Subcutaneous abdominal adipose tissue (tissue), 5 donors: Measurements from ENCODE around the gene BTG4.

Source experiments
- H3K27ac ChIP-seq: one replicate; pipeline ENCODE4 v1.7.0; 2013; ENCODE audit warnings: low read depth, mild to moderate bottlenecking, inconsistent platforms, low read length, moderate library complexity
- H3K27me3 ChIP-seq, 5 donors: one replicate each; pipeline ENCODE4 v1.7.0; 2013; ENCODE audit warnings: low read length in 5 of 5, inconsistent platforms in 1 of 5; ENCODE audit not compliant: control insufficient read depth in 5 of 5, insufficient read depth in 4 of 5
- H3K36me3 ChIP-seq, 5 donors: one replicate each; pipeline ENCODE4 v1.7.0; 2013; ENCODE audit warnings: low read length in 5 of 5; ENCODE audit not compliant: control insufficient read depth in 5 of 5, insufficient read depth in 5 of 5
- H3K4me1 ChIP-seq, 5 donors: one replicate each; pipeline ENCODE4 v1.7.0; 2013; ENCODE audit warnings: low read length in 5 of 5, mild to moderate bottlenecking in 3 of 5, moderate library complexity in 1 of 5; ENCODE audit not compliant: control insufficient read depth in 5 of 5, insufficient read depth in 5 of 5
- H3K4me3 ChIP-seq, 5 donors: one replicate each; pipeline ENCODE4 v1.7.0; 2013; ENCODE audit warnings: low read length in 5 of 5, low read depth in 1 of 5
- H3K9ac ChIP-seq, 5 donors: one replicate each; pipeline ENCODE4 v1.7.0; 2013; ENCODE audit warnings: low read length in 5 of 5, mild to moderate bottlenecking in 4 of 5, moderate library complexity in 3 of 5
- H3K9me3 ChIP-seq, 5 donors: one replicate each; pipeline ENCODE4 v1.7.0; 2013; ENCODE audit warnings: low read length in 5 of 5; ENCODE audit not compliant: control insufficient read depth in 5 of 5
- donor health status: healthy.
- donor health status: healthy.
- donor health status: healthy.
- donor health status: healthy.
- donor health status: healthy.

The BTG4 gene

DNA sequence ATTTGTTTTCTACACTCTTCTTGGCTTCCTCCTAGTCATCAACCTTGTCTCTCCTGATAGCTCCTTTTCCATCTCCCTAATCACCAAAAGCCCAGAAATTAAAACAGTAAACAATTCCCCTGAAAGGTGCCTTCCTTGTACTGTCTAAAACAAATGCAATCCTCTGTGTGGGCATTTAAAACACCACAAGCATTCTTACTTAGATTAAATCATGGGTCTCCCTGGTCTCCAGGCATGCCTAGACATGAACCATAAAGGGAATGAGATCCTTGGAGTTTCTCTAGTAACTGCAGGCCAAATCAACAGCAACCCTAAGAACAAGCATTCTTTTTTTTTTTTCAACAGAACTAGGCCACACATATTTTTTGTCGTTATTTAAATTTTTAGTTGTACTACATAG is 1.9 kb downstream of the BTG4 start:
- H3K9ac ChIP-seq: no peak overlapping the region
- H3K4me1 ChIP-seq: peaks cover 0 to 19% (median 16%) of the 10 kb centered on the region in 5 donors
- H3K4me3 ChIP-seq: no peak overlapping the region
- H3K27me3 ChIP-seq: peaks cover 8 to 25% (median 22%) of the 10 kb centered on the region in 5 donors
- H3K36me3 ChIP-seq: no peaks in the 10 kb centered on the region
- H3K9me3 ChIP-seq: no peaks in the 10 kb centered on the region
- H3K27ac ChIP-seq: no peak overlapping the region

- H3K27me3 ChIP-seq: no peaks in the 10 kb centered on the region
- no peak overlapping the region for H3K4me3 ChIP-seq
- H3K36me3 ChIP-seq: no peaks in the 10 kb centered on the region
- no peak overlapping the region for H3K27ac ChIP-seq
- no peaks in the 10 kb centered on the region for H3K4me1 ChIP-seq
- H3K9ac ChIP-seq: no peak overlapping the region
- peaks cover 0 to 3% (median 0%) of the 10 kb centered on the region in 5 donors for H3K9me3 ChIP-seq
Observed at GRCh38 chr11:111502611-111503010, 9.6 kb downstream of the BTG4 start.

DNA sequence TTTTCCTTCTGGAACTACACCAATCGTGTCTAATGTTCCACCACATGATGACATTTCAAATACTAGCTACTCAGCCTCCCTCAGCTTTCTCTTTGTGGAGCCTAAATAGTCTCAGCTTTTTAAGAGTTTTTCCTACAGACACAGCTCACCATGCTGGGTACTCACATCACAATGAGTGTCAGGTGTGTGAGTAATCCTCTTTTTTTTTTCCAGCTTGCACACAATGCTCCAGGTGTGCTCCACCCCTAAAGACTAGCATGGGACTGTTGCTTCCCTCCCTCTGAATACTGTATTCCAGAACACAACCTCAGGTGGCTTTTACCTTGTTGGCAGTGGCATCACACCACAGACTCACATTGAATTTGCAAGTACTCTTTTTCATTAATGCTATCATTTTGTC is 11.7 kb downstream of the BTG4 start:
- Histone ChIP-seq H3K4me3 (no peak overlapping the region), H3K9ac (no peak overlapping the region), H3K9me3 (peaks cover 0 to 3% (median 0%) of the 10 kb centered on the region in 5 donors), H3K4me1 (no peaks in the 10 kb centered on the region), H3K36me3 (no peaks in the 10 kb centered on the region), H3K27me3 (no peaks in the 10 kb centered on the region), H3K27ac (no peak overlapping the region)

DNA sequence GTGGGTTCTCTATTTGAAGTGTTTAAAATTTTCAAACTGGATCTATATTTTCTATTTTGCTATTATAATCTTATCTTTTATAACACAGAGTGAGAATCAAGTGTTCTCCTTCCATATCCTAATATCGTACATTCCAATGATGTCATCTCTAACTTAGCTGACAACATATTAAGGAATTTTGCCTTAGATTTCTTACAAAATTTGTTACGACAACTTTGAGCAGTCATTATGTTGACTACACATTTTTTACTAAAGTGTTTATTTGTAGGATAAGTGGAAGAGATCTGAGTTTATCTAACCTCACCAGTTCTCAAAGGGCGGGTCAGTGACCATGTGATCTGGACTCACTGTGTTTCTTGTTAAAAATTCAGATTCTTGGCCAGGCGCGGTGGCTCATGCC is 12.7 kb downstream of the BTG4 start:
- no peak overlapping the region for H3K27ac ChIP-seq
- H3K4me3 ChIP-seq: no peak overlapping the region
- no peaks in the 10 kb centered on the region for H3K27me3 ChIP-seq
- no peaks in the 10 kb centered on the region for H3K36me3 ChIP-seq
- no peaks in the 10 kb centered on the region for H3K4me1 ChIP-seq
- H3K9me3 ChIP-seq: no peaks in the 10 kb centered on the region
- H3K9ac ChIP-seq: no peak overlapping the region

GRCh38 chr11:111494040-111494439 is 18.1 kb downstream of the BTG4 start:
- Histone ChIP-seq H3K4me1 (no peaks in the 10 kb centered on the region), H3K9ac (no peak overlapping the region), H3K9me3 (no peaks in the 10 kb centered on the region), H3K27me3 (no peaks in the 10 kb centered on the region), H3K36me3 (no peaks in the 10 kb centered on the region), H3K4me3 (no peak overlapping the region), H3K27ac (no peak overlapping the region)

DNA sequence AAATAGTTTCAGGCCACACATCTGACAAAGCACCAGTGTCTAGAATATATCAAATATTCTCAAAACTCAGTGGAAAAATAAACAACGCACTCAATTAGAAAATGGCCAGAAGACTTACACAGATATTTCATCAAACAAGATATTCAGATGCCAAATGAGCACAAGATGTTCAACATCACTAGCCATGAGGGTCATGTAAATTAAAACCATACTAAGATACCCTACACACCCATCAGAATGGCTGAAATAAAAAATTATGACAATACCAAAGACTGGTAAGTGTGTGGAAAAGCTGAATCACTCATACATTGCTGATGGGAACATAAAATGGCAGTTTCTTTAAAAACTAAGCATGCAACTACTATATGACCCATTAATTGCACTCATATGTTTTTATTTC is 21.7 kb downstream of the BTG4 start:
- Histone ChIP-seq H3K9me3 (peaks cover 0 to 5% (median 0%) of the 10 kb centered on the region in 5 donors), H3K27me3 (no peaks in the 10 kb centered on the region), H3K4me3 (no peak overlapping the region), H3K9ac (no peak overlapping the region), H3K36me3 (no peaks in the 10 kb centered on the region), H3K27ac (no peak overlapping the region), H3K4me1 (no peaks in the 10 kb centered on the region)

- H3K4me3 ChIP-seq: no peak overlapping the region
- H3K9me3 ChIP-seq: peaks cover 6 to 16% (median 12%) of the 10 kb centered on the region in 5 donors
- no peaks in the 10 kb centered on the region for H3K4me1 ChIP-seq
- no peak overlapping the region for H3K27ac ChIP-seq
- no peak overlapping the region for H3K9ac ChIP-seq
- no peaks in the 10 kb centered on the region for H3K27me3 ChIP-seq
- H3K36me3 ChIP-seq: no peaks in the 10 kb centered on the region
Observed at GRCh38 chr11:111483431-111483830, 28.8 kb downstream of the BTG4 start.

- no peak overlapping the region for H3K4me3 ChIP-seq
- no peaks in the 10 kb centered on the region for H3K27me3 ChIP-seq
- H3K9ac ChIP-seq: no peak overlapping the region
- H3K36me3 ChIP-seq: no peaks in the 10 kb centered on the region
- H3K9me3 ChIP-seq: peaks cover 6 to 16% (median 9%) of the 10 kb centered on the region in 5 donors
- no peak overlapping the region for H3K27ac ChIP-seq
- no peaks in the 10 kb centered on the region for H3K4me1 ChIP-seq
Observed at GRCh38 chr11:111479666-111480065, 32.5 kb downstream of the BTG4 start.

DNA sequence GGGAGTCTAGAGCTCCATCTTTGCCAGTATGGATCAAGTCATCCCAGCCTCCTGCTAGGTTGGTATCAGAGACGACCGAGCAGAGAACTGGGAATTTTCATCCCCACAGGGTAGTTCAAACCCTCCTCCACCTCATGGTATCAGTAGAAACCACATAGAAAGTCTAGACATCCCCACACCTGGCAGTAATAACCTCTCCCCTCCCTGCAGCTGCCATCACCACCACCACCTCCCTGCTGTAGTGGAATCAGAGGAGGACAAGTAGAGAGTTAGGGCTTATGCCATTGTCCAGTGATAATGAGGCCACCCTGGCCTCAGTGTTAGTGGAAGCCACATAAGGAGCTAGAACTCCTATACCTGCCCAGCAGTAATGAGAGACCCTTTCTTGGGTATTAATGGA is 34.3 kb downstream of the BTG4 start:
- H3K27ac ChIP-seq: no peak overlapping the region

GRCh38 chr11:111476956-111477355 is 35.2 kb downstream of the BTG4 start:
- Histone ChIP-seq H3K9me3 (peaks cover 0 to 2% (median 0%) of the 10 kb centered on the region in 5 donors), H3K4me3 (no peak overlapping the region), H3K27me3 (no peaks in the 10 kb centered on the region), H3K4me1 (no peaks in the 10 kb centered on the region), H3K9ac (no peak overlapping the region), H3K36me3 (no peaks in the 10 kb centered on the region), H3K27ac (no peak overlapping the region)

More for the DNA sequence above, 34.3 kb downstream of the BTG4 start:
- Histone ChIP-seq H3K4me1 (no peaks in the 10 kb centered on the region), H3K9ac (no peak overlapping the region), H3K36me3 (no peaks in the 10 kb centered on the region), H3K4me3 (no peak overlapping the region), H3K27me3 (no peaks in the 10 kb centered on the region), H3K9me3 (peaks cover 0 to 4% (median 1%) of the 10 kb centered on the region in 5 donors)

DNA sequence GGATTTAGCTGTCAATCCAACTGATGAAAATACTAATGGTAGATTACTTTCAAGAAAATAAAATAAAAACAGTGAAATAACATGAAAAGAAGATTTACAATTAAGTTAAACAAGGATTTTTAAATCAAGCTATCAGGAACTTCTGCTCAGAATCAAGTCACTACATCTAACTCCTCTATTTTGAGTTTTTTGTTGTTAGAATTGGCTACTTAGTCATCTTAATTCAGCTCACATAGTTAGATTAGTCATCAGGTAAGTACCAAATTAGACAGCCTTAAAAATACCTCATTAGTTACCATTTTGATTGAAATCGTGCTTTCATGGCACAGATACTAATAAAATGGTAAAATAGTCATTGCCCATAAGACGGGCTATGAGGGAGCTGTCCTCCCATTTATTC is 35.8 kb downstream of the BTG4 start:
- H3K4me1 ChIP-seq: no peaks in the 10 kb centered on the region
- H3K36me3 ChIP-seq: no peaks in the 10 kb centered on the region
- H3K27ac ChIP-seq: no peak overlapping the region
- no peak overlapping the region for H3K4me3 ChIP-seq
- H3K9me3 ChIP-seq: peaks cover 0 to 2% (median 0%) of the 10 kb centered on the region in 5 donors
- no peaks in the 10 kb centered on the region for H3K27me3 ChIP-seq
- no peak overlapping the region for H3K9ac ChIP-seq
